K562 (cell line): ENCODE data around the gene CD226. TPM values are rescaled to one million over a fixed set of nuclear protein-coding genes. Genes with fewer than 3 reads are reported as not detected.

ENCODE experiments used
- CBFB ChIP-seq: sonication (generic); formaldehyde crosslinking; IDR thresholded peaks from 2 replicates; pipeline ENCODE4 v1.4.0; 2020; ENCODE audit warnings: mild to moderate bottlenecking, missing genetic modification reagents
- MEF2A ChIP-seq: IDR thresholded peaks from 2 replicates; pipeline ENCODE4 v1.6.1; 2011; ENCODE audit warnings: low read depth, mild to moderate bottlenecking, low read length, moderate library complexity; ENCODE audit not compliant: control insufficient read depth
- PRPF4 ChIP-seq: fragments of 200-400 bp; formaldehyde crosslinking; IDR thresholded peaks from one replicate; pipeline ENCODE4 v1.6.1; 2017; ENCODE audit warnings: low read length, low read depth, mild to moderate bottlenecking; ENCODE audit not compliant: insufficient read depth, poor library complexity, severe bottlenecking
- ZNF197 ChIP-seq: fragments of 200-800 bp; sonication (Bioruptor generic); IDR thresholded peaks from 2 replicates; pipeline ENCODE4 v1.6.1; 2016; ENCODE audit warnings: low read depth, missing genetic modification characterization, missing compliant biosample characterization
- ZNF282 ChIP-seq: sonication (generic); formaldehyde crosslinking; IDR thresholded peaks from 2 replicates; pipeline ENCODE4 v1.8.1; 2023; ENCODE audit warnings: missing genetic modification reagents
- ZNF311 ChIP-seq: fragments of 250-450 bp; sonication (Bioruptor Pico); IDR thresholded peaks from 2 replicates; pipeline ENCODE4 v1.4.0; 2020; ENCODE audit warnings: mild to moderate bottlenecking, moderate library complexity
- ZNF609 ChIP-seq: sonication (generic); formaldehyde crosslinking; IDR thresholded peaks from 2 replicates; pipeline ENCODE4 v1.8.1; 2023; ENCODE audit warnings: missing genetic modification reagents, mild to moderate bottlenecking, borderline replicate concordance
- polyA plus RNA-seq, 8 experiments: library from polyadenylated mRNA; depleted of rRNA in 4 of 8; stranded (reverse) in 5 of 8; unstranded in 3 of 8; fragments of >200 nt; fragmentation: Nextera tagmentation in 2 of 8; fragmentation: Illumina TruSeq in 1 of 8; extraction: Ambion mirVana in 2 of 8; extraction: Trizol in 1 of 8; gene quantifications; 2 replicates each; pipeline versions ENCODE4 v1.2.1 to v1.2.3, GENCODE V29; 2011 to 2014; ENCODE audit warnings: inconsistent platforms in 1 of 8, missing spikeins in 1 of 8
- total RNA-seq, 7 experiments: library from RNA; depleted of rRNA in 6 of 7; stranded (reverse); fragments of >200 nt in 6 of 7; fragmentation: Illumina TruSeq in 2 of 7; extraction: Trizol in 2 of 7; gene quantifications; 2 replicates each; pipeline versions ENCODE4 v1.2.1 to v1.2.3, GENCODE V29; 2011 to 2021; ENCODE audit warnings: low replicate concordance in 1 of 7

CD226 gene
- total and polyA plus RNA-seq, 9 of the 15 experiments (the other 6 are each of a cell fraction or from before 2014, with no cell fraction given): 0.32 to 1.7 (median 0.80) TPM

GRCh38 chr18:69949538-69949936 lies 1.9 kb upstream of the CD226 start (continued):
- TF ChIP-seq ZNF609 (no peak), ZNF311 (CRISPR knock-in tag) (no peak), CBFB (no peak), MEF2A (no peak), ZNF197 (CRISPR knock-in tag) (no peak), ZNF282 (no peak), PRPF4 (no peak)
